ENCODE results near the gene KCNMB1. TPM values are rescaled to one million over a fixed set of nuclear protein-coding genes. Genes with fewer than 3 reads are reported as not detected.

The KCNMB1 gene
- total RNA-seq, 1 donor from 2014 or later, result 0.20 TPM

DNA sequence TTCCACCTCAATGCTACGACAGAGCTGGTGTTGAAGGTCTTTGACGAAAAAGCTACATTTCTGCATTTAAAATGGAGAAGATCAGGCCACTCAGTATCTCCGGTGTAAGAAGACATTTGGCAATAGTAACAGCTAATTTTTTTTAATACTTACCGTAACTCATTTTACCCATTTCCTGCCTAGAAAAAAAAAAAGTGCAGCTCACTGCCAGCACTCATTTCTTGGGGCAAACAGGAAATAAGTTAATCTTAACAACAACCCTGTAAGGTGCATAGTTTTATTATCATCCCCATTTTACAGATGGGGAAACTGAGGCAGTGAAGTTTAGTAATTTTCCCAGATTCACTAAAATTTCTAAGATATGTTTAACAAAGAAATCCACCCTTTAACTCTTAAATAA is 27.4 kb upstream of the KCNMB1 start:
- no peak overlapping the region for H3K27ac Mint-ChIP-seq
- H3K4me1 Mint-ChIP-seq, result peaks cover 17% of the 10 kb centered on the region
- no peak for DNase-seq (ENCODE audit: low spot score in 2 of 2, unreplicated experiment in 2 of 2)
- no peaks in the 10 kb centered on the region for H3K9me3 Mint-ChIP-seq
- TF ChIP-seq, protein P1, sequence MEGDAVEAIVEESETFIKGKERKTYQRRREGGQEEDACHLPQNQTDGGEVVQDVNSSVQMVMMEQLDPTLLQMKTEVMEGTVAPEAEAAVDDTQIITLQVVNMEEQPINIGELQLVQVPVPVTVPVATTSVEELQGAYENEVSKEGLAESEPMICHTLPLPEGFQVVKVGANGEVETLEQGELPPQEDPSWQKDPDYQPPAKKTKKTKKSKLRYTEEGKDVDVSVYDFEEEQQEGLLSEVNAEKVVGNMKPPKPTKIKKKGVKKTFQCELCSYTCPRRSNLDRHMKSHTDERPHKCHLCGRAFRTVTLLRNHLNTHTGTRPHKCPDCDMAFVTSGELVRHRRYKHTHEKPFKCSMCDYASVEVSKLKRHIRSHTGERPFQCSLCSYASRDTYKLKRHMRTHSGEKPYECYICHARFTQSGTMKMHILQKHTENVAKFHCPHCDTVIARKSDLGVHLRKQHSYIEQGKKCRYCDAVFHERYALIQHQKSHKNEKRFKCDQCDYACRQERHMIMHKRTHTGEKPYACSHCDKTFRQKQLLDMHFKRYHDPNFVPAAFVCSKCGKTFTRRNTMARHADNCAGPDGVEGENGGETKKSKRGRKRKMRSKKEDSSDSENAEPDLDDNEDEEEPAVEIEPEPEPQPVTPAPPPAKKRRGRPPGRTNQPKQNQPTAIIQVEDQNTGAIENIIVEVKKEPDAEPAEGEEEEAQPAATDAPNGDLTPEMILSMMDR (IDR thresholded peaks at IDR 0.05; ENCODE audit: unreplicated experiment), result no peak
- H3K27me3 Mint-ChIP-seq (ENCODE audit: low read depth), result no peaks in the 10 kb centered on the region
- no peak overlapping the region for H3K4me3 Mint-ChIP-seq
- H3K36me3 Mint-ChIP-seq, result no peaks in the 10 kb centered on the region

DNA sequence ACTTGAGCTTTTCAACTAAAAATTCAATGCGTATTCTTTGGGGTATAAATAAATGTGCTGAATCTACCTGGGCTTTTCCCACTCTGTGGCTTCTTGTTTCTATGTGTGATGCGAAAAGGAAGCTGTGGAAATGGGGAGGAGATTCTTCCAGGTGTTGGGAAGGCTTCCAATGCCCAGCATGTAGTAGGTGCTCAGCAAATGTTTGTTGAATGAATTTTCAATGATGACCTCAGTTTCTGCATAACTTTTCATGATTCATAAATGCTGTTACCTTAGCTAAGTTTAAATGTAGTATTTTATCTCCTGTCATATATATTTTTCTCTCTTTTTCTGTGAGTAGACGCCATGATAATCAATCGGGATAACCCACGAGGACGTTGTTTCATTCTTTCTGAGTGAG is 25.6 kb upstream of the KCNMB1 start:
- TF ChIP-seq, protein P1 (IDR thresholded peaks at IDR 0.05; ENCODE audit: unreplicated experiment), result no peak
- Mint-ChIP-seq H3K27ac (no peak overlapping the region), H3K4me1 (peaks cover 14% of the 10 kb centered on the region), H3K27me3 (ENCODE audit: low read depth) (no peaks in the 10 kb centered on the region), H3K36me3 (no peaks in the 10 kb centered on the region), H3K4me3 (no peak overlapping the region), H3K9me3 (no peaks in the 10 kb centered on the region)
- no peak for DNase-seq (ENCODE audit: low spot score in 2 of 2, unreplicated experiment in 2 of 2)

DNA sequence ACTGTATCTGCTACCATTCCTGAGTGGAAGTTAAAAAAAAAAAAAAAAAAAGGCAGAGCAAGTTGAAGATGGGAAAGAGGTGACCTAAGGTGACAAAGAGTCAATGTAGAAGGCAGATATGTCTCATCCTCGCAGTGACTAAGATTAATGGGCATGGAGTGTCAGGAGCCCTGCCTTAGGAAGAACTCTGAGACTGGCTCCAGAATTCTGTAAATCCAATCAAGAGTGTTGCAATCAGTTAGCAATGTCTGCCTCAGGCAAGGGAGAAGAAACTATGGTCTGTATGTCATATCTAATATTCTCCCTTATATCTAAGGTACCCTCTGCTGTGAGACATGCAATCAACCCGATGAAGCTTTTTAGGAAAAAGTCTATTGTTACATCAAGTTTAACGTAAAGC is 24.7 kb upstream of the KCNMB1 start:
- TF ChIP-seq, protein P1 (IDR thresholded peaks at IDR 0.05; ENCODE audit: unreplicated experiment), result no peak
- H3K27ac Mint-ChIP-seq, result no peak overlapping the region
- peaks cover 2% of the 10 kb centered on the region for H3K27me3 Mint-ChIP-seq (ENCODE audit: low read depth)
- no peaks in the 10 kb centered on the region for H3K9me3 Mint-ChIP-seq
- DNase-seq (ENCODE audit: low spot score in 2 of 2, unreplicated experiment in 2 of 2), result no peak
- H3K36me3 Mint-ChIP-seq, result no peaks in the 10 kb centered on the region
- H3K4me3 Mint-ChIP-seq, result no peak overlapping the region
- H3K4me1 Mint-ChIP-seq, result peaks cover 5% of the 10 kb centered on the region

DNA sequence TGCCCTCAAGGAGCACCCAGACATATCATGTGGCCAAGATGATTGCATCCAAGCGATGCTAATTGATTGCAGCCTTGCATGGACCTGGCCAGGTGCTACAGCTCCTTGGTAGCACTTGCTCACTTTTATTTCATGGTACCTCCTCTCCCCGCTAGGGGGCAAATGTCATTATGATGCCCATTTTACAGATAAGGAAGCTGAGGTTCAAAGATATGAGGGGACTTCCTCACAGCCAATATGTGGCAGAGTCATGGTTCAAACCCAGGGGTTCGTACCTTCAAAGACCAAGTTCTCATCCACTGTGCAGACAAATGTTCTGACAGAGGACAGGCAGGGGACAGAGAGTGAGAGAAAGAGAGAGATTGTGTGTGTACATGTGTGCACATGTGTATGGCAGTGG is 21.9 kb upstream of the KCNMB1 start:
- Mint-ChIP-seq H3K36me3 (no peaks in the 10 kb centered on the region), H3K27ac (no peak overlapping the region), H3K27me3 (ENCODE audit: low read depth) (peaks cover 2% of the 10 kb centered on the region), H3K4me1 (peaks cover 9% of the 10 kb centered on the region), H3K9me3 (no peaks in the 10 kb centered on the region), H3K4me3 (no peak overlapping the region)
- no peak for DNase-seq (ENCODE audit: low spot score in 2 of 2, unreplicated experiment in 2 of 2)
- TF ChIP-seq, protein P1 (IDR thresholded peaks at IDR 0.05; ENCODE audit: unreplicated experiment), result peak; percentile 26

DNA sequence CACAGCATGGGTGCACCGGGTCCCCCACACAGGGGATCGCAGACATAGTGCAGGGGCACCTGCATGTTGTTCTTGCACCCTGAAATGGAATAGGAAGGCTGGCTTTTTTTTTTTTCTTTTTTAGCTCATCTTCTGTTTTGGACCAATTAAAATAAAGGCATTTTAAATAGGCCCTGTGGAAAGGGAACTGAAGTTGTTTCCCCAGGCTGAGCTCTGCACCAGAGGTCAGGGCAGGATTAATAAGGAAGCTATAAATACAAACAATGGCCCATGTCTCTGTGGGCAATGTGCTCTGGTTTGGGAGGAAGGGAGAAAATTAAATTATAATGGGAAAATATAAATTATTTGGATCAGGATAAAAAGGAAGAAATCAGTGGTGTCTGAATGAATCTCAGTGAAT is 21.2 kb upstream of the KCNMB1 start:
- H3K4me3 Mint-ChIP-seq, result no peak overlapping the region
- TF ChIP-seq, protein P1 (IDR thresholded peaks at IDR 0.05; ENCODE audit: unreplicated experiment), result no peak
- peaks cover 5% of the 10 kb centered on the region for H3K27me3 Mint-ChIP-seq (ENCODE audit: low read depth)
- no peak for DNase-seq (ENCODE audit: low spot score in 2 of 2, unreplicated experiment in 2 of 2)
- no peaks in the 10 kb centered on the region for H3K36me3 Mint-ChIP-seq
- no peak overlapping the region for H3K27ac Mint-ChIP-seq
- no peaks in the 10 kb centered on the region for H3K9me3 Mint-ChIP-seq
- H3K4me1 Mint-ChIP-seq, result peaks cover 9% of the 10 kb centered on the region

Data from mesothelial cell of epicardium (in vitro differentiated cells).